ENCODE measurements around the gene GPR55.

GPR55 gene

DNA sequence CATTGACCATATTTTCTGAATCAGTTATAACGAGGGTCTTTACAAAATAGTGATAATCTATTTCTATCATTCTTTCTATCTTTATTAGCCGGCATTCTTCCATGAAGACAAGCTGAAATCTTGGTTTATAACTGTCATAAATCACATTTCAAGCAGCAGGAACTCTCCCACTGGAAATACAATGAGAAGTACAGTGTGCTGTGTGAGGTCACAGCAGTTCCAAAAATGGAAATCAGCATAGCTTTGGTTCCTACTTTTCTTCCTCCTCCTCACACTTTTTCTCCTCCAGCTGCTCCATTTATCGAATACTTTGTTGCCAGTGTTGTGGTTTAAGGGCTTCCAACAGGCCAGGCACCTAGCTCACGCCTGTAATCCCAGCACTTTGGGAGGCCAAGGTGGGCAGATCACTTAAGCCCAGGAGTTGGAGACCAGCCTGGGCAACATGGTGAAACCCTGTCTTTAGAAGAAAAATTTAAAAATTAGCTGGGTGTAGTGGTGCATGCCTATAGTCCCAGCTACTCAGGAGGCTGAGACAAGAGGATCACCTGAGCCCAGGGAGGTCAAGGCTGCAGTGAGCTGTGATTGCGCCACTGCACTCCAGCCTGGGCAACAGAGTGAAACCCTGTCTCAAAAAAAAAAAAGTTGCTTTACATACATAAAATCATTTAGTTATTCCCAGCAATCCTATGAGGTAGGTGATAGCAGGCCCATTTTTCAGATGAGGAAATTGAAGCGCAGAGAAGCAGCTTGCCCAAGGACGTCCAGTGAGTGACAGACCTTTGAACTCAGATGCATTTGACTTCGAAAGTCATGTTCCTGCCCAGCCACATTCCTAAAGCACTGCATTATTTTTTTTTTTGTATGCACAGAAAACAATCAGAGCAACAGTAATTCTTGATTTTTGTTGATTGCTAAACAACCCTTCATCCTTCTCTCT is 34.0 kb upstream of the GPR55 start:
- Histone ChIP-seq H3K9me3 (ENCODE audit: control insufficient read depth in 2 of 2, low read length in 2 of 2) (no peaks in the 10 kb centered on the region), H3K27ac (ENCODE audit: low read length) (no peak overlapping the region), H3K36me3 (ENCODE audit: control insufficient read depth in 2 of 2, insufficient read depth in 2 of 2, low read length in 2 of 2) (no peaks in the 10 kb centered on the region), H3K4me3 (ENCODE audit: low read length in 2 of 2) (no peak overlapping the region), H3K4me1 (ENCODE audit: control insufficient read depth, insufficient read depth, low read length) (no peaks in the 10 kb centered on the region), H3K9ac (ENCODE audit: low read length in 2 of 2) (no peak overlapping the region), H3K27me3 (ENCODE audit: control insufficient read depth in 1 of 2, insufficient read depth in 2 of 2, low read length in 2 of 2) (peaks cover 5 to 23% of the 10 kb centered on the region in 2 donors)

DNA sequence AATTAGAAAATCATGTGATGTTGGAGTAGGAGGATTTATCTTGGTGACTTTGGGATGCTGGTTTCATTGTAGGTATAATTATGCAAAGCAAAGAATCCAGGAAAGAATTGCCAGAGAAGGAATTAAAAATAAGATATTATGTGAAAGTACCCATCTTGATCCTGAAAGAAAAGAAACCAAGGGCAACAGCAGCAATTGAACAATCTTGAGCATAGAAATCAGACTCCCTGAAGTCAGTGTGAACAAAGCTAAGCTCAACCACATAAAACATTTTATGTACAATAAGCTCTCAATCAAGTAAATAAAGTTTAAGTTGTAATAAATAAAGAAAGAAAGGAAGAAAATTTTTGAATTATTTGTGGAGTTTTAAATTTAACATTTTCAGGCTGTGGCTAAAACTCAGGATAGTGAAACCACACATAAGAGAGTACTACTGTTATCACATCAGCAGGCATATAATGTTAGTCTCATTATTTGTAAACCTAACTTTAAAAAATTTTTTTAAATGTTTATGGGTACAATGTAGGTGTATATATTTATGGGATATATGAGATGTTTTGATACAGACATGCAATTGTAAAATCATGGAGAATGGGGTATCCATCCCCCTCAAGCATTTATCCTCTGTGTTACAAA is 32.8 kb upstream of the GPR55 start:
- H3K4me3 ChIP-seq (ENCODE audit: low read length in 2 of 2), result peak overlapping the region; percentile 60 to 63
- no peaks in the 10 kb centered on the region for H3K36me3 ChIP-seq (ENCODE audit: control insufficient read depth in 2 of 2, insufficient read depth in 2 of 2, low read length in 2 of 2)
- no peaks in the 10 kb centered on the region for H3K9me3 ChIP-seq (ENCODE audit: control insufficient read depth in 2 of 2, low read length in 2 of 2)
- peaks cover 5 to 23% of the 10 kb centered on the region in 2 donors for H3K27me3 ChIP-seq (ENCODE audit: control insufficient read depth in 1 of 2, insufficient read depth in 2 of 2, low read length in 2 of 2)
- no peak overlapping the region for H3K27ac ChIP-seq (ENCODE audit: low read length)
- no peaks in the 10 kb centered on the region for H3K4me1 ChIP-seq (ENCODE audit: control insufficient read depth, insufficient read depth, low read length)
- no peak overlapping the region for H3K9ac ChIP-seq (ENCODE audit: low read length in 2 of 2)

DNA sequence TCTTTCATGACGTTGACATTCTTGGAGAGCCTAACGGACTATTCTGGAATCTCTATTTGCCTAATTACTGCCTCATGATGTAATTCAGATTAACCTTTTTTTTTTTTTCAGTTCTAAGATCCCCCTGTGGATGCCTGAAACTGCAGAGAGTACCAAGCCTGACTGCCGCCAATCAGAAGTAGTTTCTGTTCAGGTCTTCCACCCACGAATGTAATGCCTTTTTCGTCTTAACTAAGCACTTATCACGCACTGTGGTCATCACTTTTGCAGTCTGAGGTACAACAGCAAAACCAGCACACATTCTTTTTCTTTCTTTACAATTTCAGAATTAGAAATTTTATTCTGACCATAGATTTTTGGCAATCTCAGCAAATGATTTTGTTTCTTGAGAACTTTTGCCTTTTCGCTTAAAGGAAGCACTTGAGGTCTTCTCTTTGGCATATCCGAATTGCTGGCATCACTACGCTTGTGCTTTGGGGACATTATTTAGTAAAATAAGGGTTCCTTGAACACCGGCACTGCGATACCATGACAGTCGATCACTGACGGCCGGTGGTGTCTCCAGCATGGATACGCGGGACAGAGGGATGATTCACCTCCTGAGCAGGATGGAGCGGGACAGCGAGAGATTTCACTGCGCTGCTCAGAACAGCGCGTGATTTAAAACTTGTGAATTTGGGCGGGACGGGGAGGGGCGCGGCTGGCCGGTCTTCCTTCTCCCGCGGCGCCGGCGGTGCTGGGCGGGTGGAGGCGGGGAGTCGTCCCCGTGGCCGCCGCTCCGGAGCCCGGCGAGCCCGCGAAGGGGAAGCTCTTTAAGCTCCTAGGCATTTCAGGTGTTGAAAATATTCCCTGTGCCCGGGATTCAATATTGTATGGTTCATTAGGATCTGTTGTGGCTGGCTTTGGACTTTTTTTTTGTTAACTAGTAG is 32.0 kb upstream of the GPR55 start:
- no peaks in the 10 kb centered on the region for H3K36me3 ChIP-seq (ENCODE audit: control insufficient read depth in 2 of 2, insufficient read depth in 2 of 2, low read length in 2 of 2)
- H3K4me1 ChIP-seq (ENCODE audit: control insufficient read depth, insufficient read depth, low read length), result no peaks in the 10 kb centered on the region
- no peak overlapping the region for H3K27ac ChIP-seq (ENCODE audit: low read length)
- no peak overlapping the region for H3K9ac ChIP-seq (ENCODE audit: low read length in 2 of 2)
- no peaks in the 10 kb centered on the region for H3K9me3 ChIP-seq (ENCODE audit: control insufficient read depth in 2 of 2, low read length in 2 of 2)
- peaks cover 5 to 23% of the 10 kb centered on the region in 2 donors for H3K27me3 ChIP-seq (ENCODE audit: control insufficient read depth in 1 of 2, insufficient read depth in 2 of 2, low read length in 2 of 2)
- peak overlapping the region; percentile 60 to 63 for H3K4me3 ChIP-seq (ENCODE audit: low read length in 2 of 2)

DNA sequence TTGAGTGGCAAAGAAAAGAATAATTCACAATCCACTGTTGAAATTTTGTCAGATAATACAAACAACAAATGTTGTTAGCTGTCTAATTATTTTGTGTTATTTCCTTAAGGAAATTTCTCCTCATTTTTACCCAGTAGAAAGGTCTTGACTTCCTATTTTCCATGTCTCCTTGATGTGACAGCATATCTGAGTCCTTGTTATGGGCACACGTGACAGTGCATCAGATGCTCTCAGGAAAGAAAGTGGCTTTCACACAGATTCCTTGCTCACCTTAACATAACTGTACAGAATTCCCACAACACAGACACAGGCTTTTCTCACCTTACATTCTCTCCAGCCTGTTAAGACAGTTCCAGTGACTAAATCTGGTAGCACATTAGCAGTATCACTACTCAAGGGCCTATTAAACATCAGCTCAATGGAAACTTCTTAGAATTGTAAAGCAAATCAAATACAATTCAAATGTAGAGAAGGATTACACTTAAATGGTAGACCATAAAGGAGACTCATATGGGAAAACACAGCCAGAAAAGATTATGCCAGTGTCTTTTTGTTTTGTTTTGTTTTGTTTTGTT is 30.2 kb upstream of the GPR55 start:
- Histone ChIP-seq H3K36me3 (ENCODE audit: control insufficient read depth in 2 of 2, insufficient read depth in 2 of 2, low read length in 2 of 2) (no peaks in the 10 kb centered on the region), H3K27ac (ENCODE audit: low read length) (no peak overlapping the region), H3K9ac (ENCODE audit: low read length in 2 of 2) (no peak overlapping the region), H3K27me3 (ENCODE audit: control insufficient read depth in 1 of 2, insufficient read depth in 2 of 2, low read length in 2 of 2) (peaks cover 2 to 19% of the 10 kb centered on the region in 2 donors), H3K9me3 (ENCODE audit: control insufficient read depth in 2 of 2, low read length in 2 of 2) (no peaks in the 10 kb centered on the region), H3K4me1 (ENCODE audit: control insufficient read depth, insufficient read depth, low read length) (peaks cover 5% of the 10 kb centered on the region), H3K4me3 (ENCODE audit: low read length in 2 of 2) (no peak overlapping the region)

DNA sequence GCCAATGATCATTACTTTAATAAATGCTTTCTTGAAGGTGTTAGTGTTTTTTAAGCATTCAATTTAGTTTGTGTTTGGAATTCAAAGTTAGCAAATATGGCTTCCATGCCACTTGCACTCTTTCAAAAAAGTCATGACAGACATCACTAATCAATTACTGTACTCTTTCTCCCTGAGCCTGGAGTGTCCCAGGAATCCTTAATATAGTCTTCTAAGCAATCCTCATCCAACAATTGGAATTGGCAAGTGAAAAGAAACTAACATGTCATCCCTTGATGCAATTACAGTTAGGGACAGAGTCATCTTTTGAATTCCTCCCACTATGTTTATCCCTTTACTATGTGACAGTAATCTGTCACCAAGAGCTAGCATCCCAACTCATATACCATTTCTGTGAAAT is 29.7 kb upstream of the GPR55 start:
- no peak overlapping the region for H3K4me3 ChIP-seq (ENCODE audit: low read length in 2 of 2)
- H3K9ac ChIP-seq (ENCODE audit: low read length in 2 of 2), result no peak overlapping the region
- peaks cover 5% of the 10 kb centered on the region for H3K4me1 ChIP-seq (ENCODE audit: control insufficient read depth, insufficient read depth, low read length)
- no peaks in the 10 kb centered on the region for H3K9me3 ChIP-seq (ENCODE audit: control insufficient read depth in 2 of 2, low read length in 2 of 2)
- H3K27me3 ChIP-seq (ENCODE audit: control insufficient read depth in 1 of 2, insufficient read depth in 2 of 2, low read length in 2 of 2), result peaks cover 2 to 19% of the 10 kb centered on the region in 2 donors
- H3K36me3 ChIP-seq (ENCODE audit: control insufficient read depth in 2 of 2, insufficient read depth in 2 of 2, low read length in 2 of 2), result no peaks in the 10 kb centered on the region
- no peak overlapping the region for H3K27ac ChIP-seq (ENCODE audit: low read length)

DNA sequence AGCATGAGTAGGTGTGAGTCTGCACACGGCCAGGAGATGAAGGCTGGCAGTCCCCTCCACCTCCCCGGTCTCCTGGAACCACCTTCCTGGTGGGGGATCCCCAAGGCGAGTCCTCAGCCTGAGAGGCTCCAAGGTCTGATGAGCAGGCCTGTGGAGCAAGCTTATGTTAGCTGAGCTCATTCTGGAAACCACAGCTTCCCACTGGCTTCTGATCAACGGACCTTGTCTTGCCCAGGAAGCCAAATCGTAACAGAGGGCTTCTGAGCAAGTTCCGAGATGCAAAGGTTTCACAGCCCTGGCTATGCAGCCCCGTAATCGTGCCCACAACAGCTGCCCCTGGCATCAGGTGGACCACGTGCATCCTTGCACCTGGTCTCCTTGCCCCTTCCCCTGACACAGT is 28.8 kb upstream of the GPR55 start:
- no peak overlapping the region for H3K4me3 ChIP-seq (ENCODE audit: low read length in 2 of 2)
- H3K9me3 ChIP-seq (ENCODE audit: control insufficient read depth in 2 of 2, low read length in 2 of 2), result no peaks in the 10 kb centered on the region
- peaks cover 0 to 19% of the 10 kb centered on the region in 2 donors for H3K27me3 ChIP-seq (ENCODE audit: control insufficient read depth in 1 of 2, insufficient read depth in 2 of 2, low read length in 2 of 2)
- no peak overlapping the region for H3K9ac ChIP-seq (ENCODE audit: low read length in 2 of 2)
- H3K36me3 ChIP-seq (ENCODE audit: control insufficient read depth in 2 of 2, insufficient read depth in 2 of 2, low read length in 2 of 2), result no peaks in the 10 kb centered on the region
- no peak overlapping the region for H3K27ac ChIP-seq (ENCODE audit: low read length)
- peaks cover 5% of the 10 kb centered on the region for H3K4me1 ChIP-seq (ENCODE audit: control insufficient read depth, insufficient read depth, low read length)

DNA sequence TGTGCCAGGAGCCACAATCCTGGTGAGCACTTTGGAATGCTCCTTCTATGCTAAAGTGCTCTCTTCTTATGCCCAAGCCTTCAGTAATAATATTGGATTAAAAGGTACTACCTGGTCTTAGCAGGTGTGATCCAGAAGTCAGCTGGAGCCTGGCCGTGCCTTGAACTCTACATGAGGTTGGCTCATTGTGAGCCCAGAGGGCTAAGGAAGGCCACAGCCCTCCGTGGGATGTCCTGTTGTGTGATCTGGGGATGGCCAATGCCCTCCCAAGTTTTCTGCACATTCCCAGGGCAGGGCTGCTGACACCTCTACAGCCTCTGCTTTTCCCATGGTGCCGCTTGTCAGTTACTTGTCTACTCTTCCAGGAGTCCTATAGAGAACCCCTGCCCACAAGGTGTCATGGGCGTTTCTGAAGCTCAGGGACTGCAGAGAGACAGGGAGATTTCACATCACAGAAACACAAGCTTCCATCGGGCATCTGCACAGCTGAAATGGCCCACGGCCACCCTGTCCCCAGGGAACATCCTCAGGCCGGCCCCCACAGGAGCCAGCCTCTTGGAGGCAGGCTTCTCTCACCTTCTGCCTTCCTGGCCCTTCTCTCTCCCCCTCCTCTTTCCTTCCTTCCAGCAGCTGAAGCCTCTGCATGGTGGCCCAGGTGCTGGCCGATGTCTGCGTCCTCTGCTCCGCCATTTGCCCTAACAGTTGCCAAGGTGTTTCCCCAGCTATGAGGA is 27.3 kb upstream of the GPR55 start:
- no peaks in the 10 kb centered on the region for H3K9me3 ChIP-seq (ENCODE audit: control insufficient read depth in 2 of 2, low read length in 2 of 2)
- peaks cover 0 to 7% of the 10 kb centered on the region in 2 donors for H3K27me3 ChIP-seq (ENCODE audit: control insufficient read depth in 1 of 2, insufficient read depth in 2 of 2, low read length in 2 of 2)
- no peaks in the 10 kb centered on the region for H3K36me3 ChIP-seq (ENCODE audit: control insufficient read depth in 2 of 2, insufficient read depth in 2 of 2, low read length in 2 of 2)
- no peak overlapping the region for H3K27ac ChIP-seq (ENCODE audit: low read length)
- H3K4me1 ChIP-seq (ENCODE audit: control insufficient read depth, insufficient read depth, low read length), result peaks cover 5% of the 10 kb centered on the region
- no peak overlapping the region for H3K4me3 ChIP-seq (ENCODE audit: low read length in 2 of 2)
- no peak overlapping the region for H3K9ac ChIP-seq (ENCODE audit: low read length in 2 of 2)

DNA sequence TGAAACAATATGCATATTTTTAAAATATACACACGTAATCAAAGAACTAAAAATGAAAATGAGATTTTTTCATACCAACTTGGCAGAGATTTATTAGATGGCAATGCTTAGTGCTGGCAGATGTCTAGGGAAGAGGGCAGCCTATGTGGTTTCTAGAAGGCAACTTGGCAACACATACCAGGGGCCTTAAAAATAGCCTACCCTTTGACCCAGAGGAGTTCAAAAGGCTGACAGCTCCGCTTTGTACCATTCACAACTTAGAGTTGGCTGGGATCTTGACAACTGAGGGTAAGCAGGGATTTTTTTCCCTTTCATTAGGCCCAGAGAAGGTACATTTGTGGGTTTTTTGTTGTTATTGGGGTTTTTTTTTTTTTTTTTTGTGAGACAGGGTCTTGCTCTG is 26.4 kb upstream of the GPR55 start:
- Histone ChIP-seq H3K9ac (ENCODE audit: low read length in 2 of 2) (no peak overlapping the region), H3K36me3 (ENCODE audit: control insufficient read depth in 2 of 2, insufficient read depth in 2 of 2, low read length in 2 of 2) (no peaks in the 10 kb centered on the region), H3K27me3 (ENCODE audit: control insufficient read depth in 1 of 2, insufficient read depth in 2 of 2, low read length in 2 of 2) (no peaks in the 10 kb centered on the region), H3K27ac (ENCODE audit: low read length) (no peak overlapping the region), H3K4me3 (ENCODE audit: low read length in 2 of 2) (no peak overlapping the region), H3K4me1 (ENCODE audit: control insufficient read depth, insufficient read depth, low read length) (peaks cover 5% of the 10 kb centered on the region), H3K9me3 (ENCODE audit: control insufficient read depth in 2 of 2, low read length in 2 of 2) (no peaks in the 10 kb centered on the region)

DNA sequence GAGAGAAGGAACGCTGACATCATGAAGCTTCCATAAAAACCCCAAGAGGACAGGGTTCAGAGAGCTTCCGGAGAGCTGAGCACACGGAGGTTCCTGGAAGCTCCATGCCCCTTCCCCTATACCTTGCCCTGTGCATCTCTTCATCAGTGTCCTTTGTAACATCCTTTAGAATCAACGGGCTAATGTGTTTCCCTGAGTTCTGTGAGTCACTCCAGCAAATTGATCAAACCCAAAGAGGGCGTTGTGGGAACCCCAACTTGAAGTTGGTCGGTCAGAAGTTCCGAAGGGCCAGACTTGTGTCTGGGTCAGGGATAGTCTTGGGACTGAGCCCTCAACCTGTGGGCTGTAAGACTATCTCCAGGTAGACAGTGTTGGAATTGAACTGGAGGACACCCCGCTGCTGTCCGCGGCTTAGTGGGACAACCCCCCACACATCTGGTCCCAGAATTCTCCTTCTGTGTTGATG is 25.9 kb upstream of the GPR55 start:
- H3K9me3 ChIP-seq (ENCODE audit: control insufficient read depth in 2 of 2, low read length in 2 of 2), result no peaks in the 10 kb centered on the region
- H3K36me3 ChIP-seq (ENCODE audit: control insufficient read depth in 2 of 2, insufficient read depth in 2 of 2, low read length in 2 of 2), result no peaks in the 10 kb centered on the region
- H3K4me3 ChIP-seq (ENCODE audit: low read length in 2 of 2), result no peak overlapping the region
- no peaks in the 10 kb centered on the region for H3K27me3 ChIP-seq (ENCODE audit: control insufficient read depth in 1 of 2, insufficient read depth in 2 of 2, low read length in 2 of 2)
- no peak overlapping the region for H3K9ac ChIP-seq (ENCODE audit: low read length in 2 of 2)
- H3K4me1 ChIP-seq (ENCODE audit: control insufficient read depth, insufficient read depth, low read length), result peaks cover 5% of the 10 kb centered on the region
- H3K27ac ChIP-seq (ENCODE audit: low read length), result no peak overlapping the region
